ENCODE measurements around the gene MITD1. TPM values are rescaled to one million over a fixed set of nuclear protein-coding genes. Genes with fewer than 3 reads are reported as not detected.
"Not testable (repeated sequence)": the region's sequence is repeated elsewhere in the genome, so short reads cannot be mapped to it uniquely, and the experiment has no call there.

Gene MITD1
- 10 to 100 TPM; 63.4 to 66.5 TPM for total RNA-seq
- 10 to 100 TPM; 40.4 to 49.0 (median 43.8) TPM for polyA plus RNA-seq
- total RNA-seq: 19.7 to 63.8 (median 52.8) reads per million in 6 experiments

GRCh38 chr2:99180755-99181623, at the start of gene MITD1, which contains the start of gene MRPL30:
TSS of gene MITD1 (minus strand) at chr2:99181058. CDS start at chr2:99180981, 77 bp downstream.
TSS of gene MRPL30 (plus strand) at chr2:99181184. CDS start at chr2:99186204, 5,020 bp downstream.
- ATAC-seq: peak; percentile 94 to 96
- H3K4me1 Mint-ChIP-seq: peaks cover 32 to 73% (median 66%) of the 10 kb centered on the region in 4 donors
- H3K9me3 Mint-ChIP-seq: no peaks in the 10 kb centered on the region
- peak within 1 kb of the TSS; percentile 92 to 100 (median 99) for H3K4me3 Mint-ChIP-seq
- H3K36me3 Mint-ChIP-seq: peaks cover 0 to 19% (median 3%) of the 10 kb centered on the region in 3 donors
- no peaks in the 10 kb centered on the region for H3K27me3 Mint-ChIP-seq
- POLR2A ChIA-PET: interaction anchor here (0.6 to 2.5 kb wide), 8 partner anchors 14 to 768 kb away, joined by 3 to 24 read pairs (median 8); partner anchors contain the start of genes C2orf15, EIF5B, LIPT1 and REV1
- DNase-seq: peak; percentile 77 to 94 (median 92)
- peak within 1 kb of the TSS; percentile 99 to 100 (median 99) for H3K27ac Mint-ChIP-seq

GRCh38 chr2:99217929-99218501, 37.2 kb upstream of the MITD1 start:
- POLR2A ChIA-PET: no interaction called here
- Mint-ChIP-seq H3K27me3 (no peaks in the 10 kb centered on the region), H3K4me1 (peaks cover 0 to 4% (median 0%) of the 10 kb centered on the region in 4 donors), H3K27ac (peak overlapping the region in 1 of 10 donors; percentile 52), H3K36me3 (peaks cover 17 to 33% (median 26%) of the 10 kb centered on the region in 3 donors), H3K9me3 (no peaks in the 10 kb centered on the region), H3K4me3 (no peak overlapping the region)
- DNase-seq: no peak
- ATAC-seq: no peak

DNA sequence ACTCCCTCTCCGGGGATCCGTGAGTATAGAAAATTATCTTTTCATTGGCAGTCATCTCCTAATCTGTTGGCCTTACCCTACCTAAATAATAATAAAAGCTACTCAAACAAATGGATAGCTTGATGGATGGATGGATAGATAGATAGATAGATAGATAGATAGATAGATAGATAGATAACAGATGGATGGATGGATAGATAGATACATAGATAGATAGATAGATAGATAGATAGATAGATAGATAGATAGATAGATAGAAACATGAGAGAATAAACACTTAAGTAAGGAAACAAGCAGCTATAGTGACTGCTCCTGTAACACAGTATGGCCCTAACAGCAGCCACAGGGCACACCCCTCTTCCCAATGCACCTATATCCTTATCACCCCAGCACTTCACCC, 35.2 kb upstream of the MITD1 start:
- no peaks in the 10 kb centered on the region for H3K27me3 Mint-ChIP-seq
- H3K27ac Mint-ChIP-seq: no peak overlapping the region
- H3K4me3 Mint-ChIP-seq: no peak overlapping the region
- no peaks in the 10 kb centered on the region for H3K9me3 Mint-ChIP-seq
- H3K4me1 Mint-ChIP-seq: peaks cover 0 to 4% (median 0%) of the 10 kb centered on the region in 4 donors
- H3K36me3 Mint-ChIP-seq: peaks cover 12 to 26% (median 21%) of the 10 kb centered on the region in 3 donors
- POLR2A ChIA-PET: no interaction called here
- DNase-seq (no peak), ATAC-seq (no peak)

DNA sequence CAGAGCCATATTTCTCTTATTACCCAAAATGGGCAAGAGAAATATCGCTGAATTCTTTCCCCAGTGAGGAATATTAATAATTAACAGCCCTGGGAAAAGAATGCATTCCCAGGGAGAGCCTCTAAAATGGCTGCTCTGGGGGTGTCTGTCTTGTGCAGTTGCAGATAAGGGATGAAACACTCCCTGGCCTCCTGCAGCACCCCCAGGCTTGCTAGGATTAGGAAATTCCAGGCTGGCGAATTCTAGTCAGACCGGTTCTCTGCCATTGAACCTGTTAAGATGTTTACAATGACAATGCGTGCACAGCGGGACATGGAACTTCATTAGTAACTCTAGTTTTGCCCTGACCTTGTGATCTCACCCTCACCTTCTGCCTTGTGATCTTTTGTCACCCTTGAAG, 24.6 kb upstream of the MITD1 start:
- no peak for ATAC-seq
- POLR2A ChIA-PET: no interaction called here

DNA sequence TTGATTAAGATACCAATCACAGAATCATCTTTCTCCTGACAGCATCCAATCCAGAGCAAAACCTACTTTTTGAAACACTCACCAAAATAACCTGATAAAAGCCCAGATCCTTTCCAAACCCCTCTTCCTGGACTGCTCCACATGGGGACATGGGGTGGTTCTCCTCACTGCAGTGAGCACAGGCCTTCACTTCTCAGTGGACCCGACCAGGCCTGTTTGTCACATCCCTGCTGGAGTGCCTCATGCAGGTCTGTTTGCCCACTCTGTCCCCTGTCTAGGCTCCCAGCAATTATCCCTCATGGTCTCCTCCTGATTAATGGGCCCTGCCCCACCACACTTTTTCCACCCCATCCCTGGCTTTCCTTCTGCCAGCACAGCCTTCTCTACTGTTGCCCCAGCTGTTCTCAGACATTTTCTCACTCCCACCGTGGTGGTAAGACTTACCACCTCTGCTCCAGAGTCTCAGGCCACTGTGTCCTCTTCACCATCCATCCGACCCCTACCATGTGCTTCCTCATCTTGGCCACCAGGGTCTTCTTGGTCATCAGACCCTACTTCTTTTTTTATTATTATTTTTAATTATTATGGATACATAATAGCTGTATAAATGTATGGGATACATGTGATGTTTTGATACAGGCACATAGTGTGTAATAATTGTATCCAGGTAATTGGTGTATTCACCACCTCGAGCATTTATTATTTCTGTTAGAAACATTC, 21.3 kb upstream of the MITD1 start:
- H3K27ac Mint-ChIP-seq: peak overlapping the region in 8 of 10 donors; percentile 2 to 87 (median 63)
- POLR2A ChIA-PET: no interaction called here
- DNase-seq: no peak
- peaks cover 0 to 11% (median 8%) of the 10 kb centered on the region in 3 donors for H3K36me3 Mint-ChIP-seq
- peaks cover 0 to 3% (median 0%) of the 10 kb centered on the region in 4 donors for H3K4me1 Mint-ChIP-seq
- H3K27me3 Mint-ChIP-seq: no peaks in the 10 kb centered on the region
- peaks cover 0 to 3% (median 0%) of the 10 kb centered on the region in 9 donors for H3K9me3 Mint-ChIP-seq
- H3K4me3 Mint-ChIP-seq: no peak overlapping the region
- ATAC-seq: no peak

More for the DNA sequence above, 24.6 kb upstream of the MITD1 start:
- DNase-seq: no peak
- Mint-ChIP-seq H3K27me3 (no peaks in the 10 kb centered on the region), H3K4me1 (peaks cover 0 to 1% (median 0%) of the 10 kb centered on the region in 4 donors), H3K9me3 (peaks cover 0 to 3% (median 0%) of the 10 kb centered on the region in 9 donors), H3K36me3 (peaks cover 0 to 24% (median 13%) of the 10 kb centered on the region in 3 donors), H3K4me3 (no peak overlapping the region), H3K27ac (no peak overlapping the region)

DNA sequence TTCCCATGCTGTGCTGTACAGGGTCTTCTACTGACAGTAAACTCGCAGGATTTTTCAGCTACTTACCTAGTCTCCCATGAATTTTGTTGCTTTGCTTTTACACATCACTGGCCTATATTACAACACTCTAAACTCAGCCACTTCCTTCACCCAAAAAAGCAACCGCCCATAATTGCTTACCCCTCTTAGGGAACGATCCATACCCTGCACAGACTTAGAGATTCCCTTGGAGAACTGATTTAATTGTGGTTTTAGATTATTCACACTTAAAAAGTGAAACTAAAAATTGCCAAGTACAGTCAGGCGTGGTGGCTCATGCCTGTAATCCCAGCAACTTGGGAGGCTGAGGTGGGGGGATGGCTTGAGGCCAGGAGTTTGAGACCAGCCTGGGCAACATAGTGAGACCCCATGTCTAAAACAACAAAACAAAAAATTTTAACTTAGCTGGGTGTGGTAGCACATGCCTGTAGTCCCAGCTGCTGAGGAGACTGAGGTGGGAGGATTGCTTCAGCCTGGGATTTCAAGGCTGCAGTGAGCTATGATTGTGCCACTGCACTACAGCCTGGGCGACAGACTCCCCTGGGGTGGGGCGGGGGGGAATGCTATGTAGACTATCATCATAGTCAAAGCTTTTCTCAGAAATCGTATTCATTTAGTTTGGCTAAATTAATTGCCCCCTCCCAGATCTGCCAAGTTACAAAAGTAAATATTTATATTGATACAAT, 19.4 kb upstream of the MITD1 start:
- DNase-seq (no peak), ATAC-seq (no peak)
- POLR2A ChIA-PET: no interaction called here
- H3K4me3 Mint-ChIP-seq: no peak overlapping the region
- H3K9me3 Mint-ChIP-seq: no peaks in the 10 kb centered on the region
- peak overlapping the region in 9 of 10 donors; percentile 1 to 71 (median 36) for H3K27ac Mint-ChIP-seq
- peaks cover 0 to 3% (median 0%) of the 10 kb centered on the region in 4 donors for H3K4me1 Mint-ChIP-seq
- no peaks in the 10 kb centered on the region for H3K27me3 Mint-ChIP-seq
- H3K36me3 Mint-ChIP-seq: peaks cover 0 to 29% (median 7%) of the 10 kb centered on the region in 3 donors

DNA sequence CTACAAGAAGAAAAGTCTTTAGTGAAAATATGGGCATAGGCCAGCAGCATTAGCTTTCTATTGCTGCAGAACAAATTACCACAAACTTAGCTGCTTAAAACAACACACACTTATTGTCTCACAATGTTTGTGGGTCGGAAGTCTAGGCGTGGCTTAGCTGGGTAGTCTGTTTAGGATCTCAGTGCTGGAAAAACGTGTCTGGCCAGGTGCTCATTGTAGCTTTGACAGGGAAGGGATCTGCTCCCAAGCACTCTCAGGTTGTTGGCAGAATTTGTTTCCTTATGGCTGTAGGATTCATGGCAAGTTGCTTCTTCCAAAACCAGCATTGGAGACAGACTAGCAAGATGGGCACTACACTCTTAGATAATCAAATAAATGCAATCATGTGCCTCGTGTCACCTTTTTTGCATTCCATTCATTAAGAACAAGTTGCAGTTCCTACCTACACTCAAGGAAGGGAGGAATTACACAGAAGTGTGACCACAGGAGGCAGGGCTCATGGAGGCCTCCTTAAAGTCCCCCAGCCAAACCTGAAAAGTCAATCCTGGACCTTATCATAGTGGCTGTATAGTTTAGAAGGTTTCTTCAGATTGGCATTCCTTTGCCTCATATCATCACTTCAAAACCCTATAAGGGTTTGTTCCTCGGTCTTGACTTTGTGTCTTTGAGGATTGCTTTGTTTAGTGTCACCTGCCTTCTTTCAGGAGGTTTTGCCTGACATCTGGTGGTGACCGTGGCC, 17.4 kb upstream of the MITD1 start:
- Mint-ChIP-seq H3K27ac (peak overlapping the region in 8 of 10 donors; percentile 8 to 86 (median 63)), H3K4me1 (peaks cover 0 to 1% (median 0%) of the 10 kb centered on the region in 4 donors), H3K27me3 (no peaks in the 10 kb centered on the region), H3K4me3 (no peak overlapping the region), H3K36me3 (peaks cover 0 to 36% (median 8%) of the 10 kb centered on the region in 3 donors), H3K9me3 (no peaks in the 10 kb centered on the region)
- no peak for ATAC-seq
- POLR2A ChIA-PET: no interaction called here
- no peak for DNase-seq

DNA sequence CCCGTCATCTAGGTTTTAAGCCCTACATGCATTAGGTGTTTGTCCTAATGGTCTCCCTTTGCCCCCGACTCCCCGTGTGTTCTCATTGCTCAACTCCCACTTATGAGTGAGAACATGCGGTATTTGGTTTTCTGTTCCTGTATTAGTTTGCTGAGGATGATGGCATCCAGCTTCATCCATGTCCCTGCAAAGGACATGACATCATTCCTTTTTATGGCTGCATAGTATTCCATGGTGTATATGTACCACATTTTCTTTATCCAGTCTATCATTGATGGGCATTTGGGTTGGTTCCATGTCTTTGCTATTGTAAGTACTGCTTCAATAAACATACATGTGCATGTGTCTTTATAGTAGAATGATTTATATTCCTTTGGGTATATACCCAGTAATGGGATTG, 11.5 kb upstream of the MITD1 start:
- H3K27ac Mint-ChIP-seq: peak overlapping the region in 1 of 10 donors; percentile 51
- DNase-seq, H3K27me3 Mint-ChIP-seq, H3K9me3 Mint-ChIP-seq, H3K4me3 Mint-ChIP-seq, POLR2A ChIA-PET, ATAC-seq: not testable (repeated sequence)
- H3K4me1 Mint-ChIP-seq: peaks cover 2 to 17% (median 8%) of the 10 kb centered on the region in 4 donors
- H3K36me3 Mint-ChIP-seq: peaks cover 9 to 78% (median 24%) of the 10 kb centered on the region in 3 donors

DNA sequence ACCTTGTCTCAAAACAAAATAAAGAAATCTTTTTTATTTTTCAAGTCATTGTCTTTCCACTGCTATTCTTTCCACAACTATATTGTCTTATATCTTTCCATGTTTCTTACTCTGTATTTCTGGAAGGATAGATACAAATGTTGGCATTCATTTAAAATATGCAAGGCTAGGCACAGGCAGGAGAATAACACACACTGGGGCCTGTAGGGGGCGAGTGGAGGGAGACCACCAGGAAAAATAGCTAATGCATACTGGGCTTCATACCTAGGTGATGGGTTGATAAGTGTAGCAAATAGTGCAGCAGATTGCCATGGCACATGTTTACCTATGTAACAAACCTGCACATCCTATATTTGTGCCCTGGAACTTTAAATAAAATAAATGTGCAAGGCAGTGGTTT, 9.7 kb upstream of the MITD1 start:
- peaks cover 9 to 72% (median 20%) of the 10 kb centered on the region in 3 donors for H3K36me3 Mint-ChIP-seq
- no peak overlapping the region for H3K4me3 Mint-ChIP-seq
- H3K4me1 Mint-ChIP-seq: peaks cover 4 to 17% (median 12%) of the 10 kb centered on the region in 4 donors
- peak overlapping the region in 2 of 10 donors; percentile 16 to 66 for H3K27ac Mint-ChIP-seq
- ATAC-seq: no peak
- POLR2A ChIA-PET: no interaction called here
- no peak for DNase-seq
- no peaks in the 10 kb centered on the region for H3K9me3 Mint-ChIP-seq
- H3K27me3 Mint-ChIP-seq: no peaks in the 10 kb centered on the region

GRCh38 chr2:99188357-99188756, 7.5 kb upstream of the MITD1 start:
- no peak for ATAC-seq
- no peak overlapping the region for H3K4me3 Mint-ChIP-seq
- H3K36me3 Mint-ChIP-seq: peaks cover 9 to 62% (median 16%) of the 10 kb centered on the region in 3 donors
- no peaks in the 10 kb centered on the region for H3K27me3 Mint-ChIP-seq
- peak overlapping the region in 1 of 10 donors; percentile 36 for H3K27ac Mint-ChIP-seq
- no peak for DNase-seq
- no peaks in the 10 kb centered on the region for H3K9me3 Mint-ChIP-seq
- POLR2A ChIA-PET: no interaction called here
- H3K4me1 Mint-ChIP-seq: peaks cover 8 to 30% (median 23%) of the 10 kb centered on the region in 4 donors

GRCh38 chr2:99187011-99187410, 6.2 kb upstream of the MITD1 start:
- DNase-seq (no peak), ATAC-seq (no peak)
- H3K36me3 Mint-ChIP-seq: peaks cover 4 to 51% (median 13%) of the 10 kb centered on the region in 3 donors
- no peak overlapping the region for H3K4me3 Mint-ChIP-seq
- POLR2A ChIA-PET: no interaction called here
- peaks cover 12 to 38% (median 31%) of the 10 kb centered on the region in 4 donors for H3K4me1 Mint-ChIP-seq
- no peaks in the 10 kb centered on the region for H3K27me3 Mint-ChIP-seq
- H3K27ac Mint-ChIP-seq: peak overlapping the region in 1 of 10 donors; percentile 67
- no peaks in the 10 kb centered on the region for H3K9me3 Mint-ChIP-seq

All from naive thymus-derived CD8-positive, alpha-beta T cell (primary cell).